ENCODE results near the gene PRDM5. TPM values are rescaled to one million over a fixed set of nuclear protein-coding genes. Genes with fewer than 3 reads are reported as not detected.

PRDM5 gene
- total RNA-seq, 3 donors from 2014 or later (not counting 1 experiment from before 2014, with no cell fraction given) = not detected

DNA sequence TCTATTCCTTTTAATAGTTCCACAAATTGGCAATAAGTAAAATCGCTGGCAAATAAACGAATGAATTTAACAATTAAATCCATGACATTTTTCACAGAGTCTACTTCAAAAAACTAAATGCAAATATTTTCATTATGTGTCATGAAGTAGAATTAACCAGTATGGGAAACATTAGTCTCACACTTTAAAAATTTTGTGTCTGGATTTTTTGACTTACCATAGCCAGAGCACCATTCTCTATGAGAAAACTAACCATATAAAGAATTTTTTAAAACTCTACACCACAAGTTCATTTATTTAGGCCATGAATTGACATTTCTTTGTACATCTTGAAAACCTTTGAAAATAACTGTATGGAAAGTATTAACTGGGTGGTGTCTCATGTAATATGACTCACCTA lies 41.2 kb downstream of the PRDM5 start:
- DNase-seq (no peak), ATAC-seq (no peak)
- Mint-ChIP-seq H3K27ac (no peak overlapping the region), H3K9me3 (peaks cover 2 to 3% of the 10 kb centered on the region in 2 donors), H3K27me3 (ENCODE audit: low read depth in 2 of 2) (no peaks in the 10 kb centered on the region), H3K4me3 (no peak overlapping the region), H3K36me3 (no peaks in the 10 kb centered on the region), H3K4me1 (no peaks in the 10 kb centered on the region)
- TF ChIP-seq, protein P1, sequence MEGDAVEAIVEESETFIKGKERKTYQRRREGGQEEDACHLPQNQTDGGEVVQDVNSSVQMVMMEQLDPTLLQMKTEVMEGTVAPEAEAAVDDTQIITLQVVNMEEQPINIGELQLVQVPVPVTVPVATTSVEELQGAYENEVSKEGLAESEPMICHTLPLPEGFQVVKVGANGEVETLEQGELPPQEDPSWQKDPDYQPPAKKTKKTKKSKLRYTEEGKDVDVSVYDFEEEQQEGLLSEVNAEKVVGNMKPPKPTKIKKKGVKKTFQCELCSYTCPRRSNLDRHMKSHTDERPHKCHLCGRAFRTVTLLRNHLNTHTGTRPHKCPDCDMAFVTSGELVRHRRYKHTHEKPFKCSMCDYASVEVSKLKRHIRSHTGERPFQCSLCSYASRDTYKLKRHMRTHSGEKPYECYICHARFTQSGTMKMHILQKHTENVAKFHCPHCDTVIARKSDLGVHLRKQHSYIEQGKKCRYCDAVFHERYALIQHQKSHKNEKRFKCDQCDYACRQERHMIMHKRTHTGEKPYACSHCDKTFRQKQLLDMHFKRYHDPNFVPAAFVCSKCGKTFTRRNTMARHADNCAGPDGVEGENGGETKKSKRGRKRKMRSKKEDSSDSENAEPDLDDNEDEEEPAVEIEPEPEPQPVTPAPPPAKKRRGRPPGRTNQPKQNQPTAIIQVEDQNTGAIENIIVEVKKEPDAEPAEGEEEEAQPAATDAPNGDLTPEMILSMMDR (IDR thresholded peaks at IDR 0.05) = no peak
- Histone ChIP-seq H3K9me3 (ENCODE audit: control insufficient read depth, insufficient read depth, low read length) (no peaks in the 10 kb centered on the region), H3K27me3 (ENCODE audit: control insufficient read depth, insufficient read depth, low read length) (no peaks in the 10 kb centered on the region), H3K4me3 (ENCODE audit: low read length) (no peak overlapping the region), H3K36me3 (ENCODE audit: control insufficient read depth, insufficient read depth, low read length) (no peaks in the 10 kb centered on the region), H3K27ac (ENCODE audit: low read length) (no peak overlapping the region), H3K4me1 (ENCODE audit: control insufficient read depth, insufficient read depth, low read length) (no peaks in the 10 kb centered on the region)
- intact Hi-C loops (cut with micrococcal nuclease) = no loop called here
- WGBS (ENCODE audit: insufficient coverage) = no CpG with 5 or more reads among the region's 2 CpGs

DNA sequence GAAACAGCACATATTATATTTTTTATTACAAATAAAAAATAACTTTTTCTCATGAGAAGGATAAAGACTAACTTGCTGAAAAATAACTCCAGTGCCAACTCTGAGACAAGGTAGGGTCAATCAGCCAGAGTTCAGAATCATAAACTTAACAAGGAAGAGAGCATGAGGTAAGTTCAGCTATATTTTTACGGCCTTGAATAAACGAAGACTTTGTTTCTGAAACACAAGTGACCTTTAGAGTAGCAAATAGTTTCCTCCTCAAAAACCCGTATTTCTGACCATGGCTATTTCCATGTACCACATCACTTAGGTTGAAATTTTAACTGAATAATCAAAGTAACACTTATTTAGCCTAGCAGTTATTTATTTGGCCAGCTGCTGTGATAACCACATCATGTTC lies 45.5 kb downstream of the PRDM5 start:
- no peak overlapping the region for H3K4me3 ChIP-seq (ENCODE audit: low read length)
- Mint-ChIP-seq H3K27ac (no peak overlapping the region), H3K36me3 (no peaks in the 10 kb centered on the region), H3K4me1 (no peaks in the 10 kb centered on the region), H3K4me3 (no peak overlapping the region), H3K9me3 (peaks cover 0 to 2% of the 10 kb centered on the region in 2 donors), H3K27me3 (ENCODE audit: low read depth in 2 of 2) (no peaks in the 10 kb centered on the region)
- DNase-seq (no peak), ATAC-seq (no peak)
- TF ChIP-seq, protein P1 (IDR thresholded peaks at IDR 0.05) = no peak
- no peaks in the 10 kb centered on the region for H3K36me3 ChIP-seq (ENCODE audit: control insufficient read depth, insufficient read depth, low read length)
- H3K27me3 ChIP-seq (ENCODE audit: control insufficient read depth, insufficient read depth, low read length) = no peaks in the 10 kb centered on the region
- no peaks in the 10 kb centered on the region for H3K4me1 ChIP-seq (ENCODE audit: control insufficient read depth, insufficient read depth, low read length)
- intact Hi-C loops (cut with micrococcal nuclease) = no loop called here
- 96% methylated on average over 3 of the region's 3 CpGs for WGBS (ENCODE audit: insufficient coverage)
- H3K9me3 ChIP-seq (ENCODE audit: control insufficient read depth, insufficient read depth, low read length) = no peaks in the 10 kb centered on the region
- no peak overlapping the region for H3K27ac ChIP-seq (ENCODE audit: low read length)

DNA sequence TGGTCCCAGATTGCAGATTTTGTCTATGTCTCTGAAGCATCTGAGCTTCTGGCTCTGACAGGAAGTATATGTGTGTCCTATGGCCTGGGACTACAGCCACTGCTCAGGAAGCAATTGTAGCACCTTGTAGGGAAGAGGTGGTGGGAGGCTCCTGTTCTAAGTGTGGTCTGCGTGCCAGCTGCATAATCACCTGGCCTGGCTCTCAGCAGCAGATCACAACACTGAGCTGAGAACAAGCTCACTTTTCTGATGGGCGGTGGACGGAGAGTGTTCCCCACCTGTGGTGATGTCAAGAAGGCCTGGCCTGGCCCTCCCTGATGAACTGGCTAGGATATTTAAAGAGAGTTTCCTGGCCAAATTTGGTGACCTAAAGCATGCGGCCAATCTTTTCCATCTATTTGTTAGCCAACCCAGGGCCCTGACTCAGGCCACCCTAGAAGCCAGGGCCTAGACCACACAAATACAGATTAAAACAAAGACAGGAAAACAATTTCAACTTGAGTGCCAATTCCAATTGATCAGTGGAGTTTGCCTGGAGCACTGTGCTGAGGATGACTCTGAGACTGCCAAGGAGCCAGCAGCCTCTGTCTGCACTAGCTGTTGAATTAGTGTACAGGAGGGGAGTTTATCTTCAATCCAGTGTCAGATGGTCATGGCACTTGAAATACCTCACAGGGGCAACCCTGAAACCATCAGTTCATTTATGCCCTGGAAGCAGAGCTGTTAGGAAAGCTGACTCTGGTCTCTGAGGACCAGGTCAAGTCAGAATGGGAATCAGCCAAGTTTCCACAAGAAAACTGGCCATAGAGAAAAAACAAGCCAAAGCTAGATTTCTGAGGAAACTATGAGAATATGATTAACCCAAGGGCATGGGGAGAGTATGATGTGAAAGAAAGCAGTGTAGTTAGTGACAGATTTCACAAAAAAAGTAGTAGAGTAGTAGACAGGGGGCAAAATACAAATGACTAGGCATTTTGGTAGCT lies 47.4 kb downstream of the PRDM5 start:
- Histone ChIP-seq H3K36me3 (ENCODE audit: control insufficient read depth, insufficient read depth, low read length) (no peaks in the 10 kb centered on the region), H3K4me3 (ENCODE audit: low read length) (no peak overlapping the region), H3K27me3 (ENCODE audit: control insufficient read depth, insufficient read depth, low read length) (no peaks in the 10 kb centered on the region), H3K27ac (ENCODE audit: low read length) (no peak overlapping the region), H3K9me3 (ENCODE audit: control insufficient read depth, insufficient read depth, low read length) (no peaks in the 10 kb centered on the region), H3K4me1 (ENCODE audit: control insufficient read depth, insufficient read depth, low read length) (no peaks in the 10 kb centered on the region)
- WGBS (ENCODE audit: insufficient coverage) = 94% methylated on average over 4 of the region's 4 CpGs
- no peak for ATAC-seq
- no peaks in the 10 kb centered on the region for H3K4me1 Mint-ChIP-seq
- H3K4me3 Mint-ChIP-seq = no peak overlapping the region
- no peaks in the 10 kb centered on the region for H3K36me3 Mint-ChIP-seq
- peaks cover 0 to 4% of the 10 kb centered on the region in 2 donors for H3K9me3 Mint-ChIP-seq
- no peaks in the 10 kb centered on the region for H3K27me3 Mint-ChIP-seq (ENCODE audit: low read depth in 2 of 2)
- TF ChIP-seq, protein P1 (IDR thresholded peaks at IDR 0.05) = no peak
- intact Hi-C loops (cut with micrococcal nuclease) = no loop called here
- DNase-seq = no peak
- no peak overlapping the region for H3K27ac Mint-ChIP-seq

Data from natural killer cell (primary cell).